Neural progenitor cell (in vitro differentiated cells): ENCODE measurements around the gene TRIM41. TPM values are rescaled to one million over a fixed set of nuclear protein-coding genes. Genes with fewer than 3 reads are reported as not detected.
A peak's percentile ranks its signal among the peaks of the same experiment; 100 is the strongest.

Experiments used
- DNase-seq: peaks from one replicate; pipeline ENCODE4 v3.0.0-alpha.2; 2016; ENCODE audit warnings: low spot score
- H2AFZ ChIP-seq: fragments of 200-600 bp; sonication (generic); replicated peaks from 2 replicates; pipeline ENCODE4 v1.6.1; 2016; ENCODE audit warnings: antibody characterized with exemption
- H3F3A ChIP-seq: fragments of 200-600 bp; sonication (generic); 2 replicates; pipeline ENCODE4 v1.6.1; 2016; ENCODE audit warnings: antibody characterized with exemption, low read depth
- H3K27ac ChIP-seq: fragments of 200-600 bp; sonication (generic); 2 replicates; pipeline ENCODE4 v1.5.1; 2016; ENCODE audit warnings: mild to moderate bottlenecking
- H3K27me3 ChIP-seq: fragments of 200-600 bp; sonication (generic); 2 replicates; pipeline ENCODE4 v1.6.1; 2016; ENCODE audit warnings: mild to moderate bottlenecking, moderate library complexity
- H3K36me3 ChIP-seq: fragments of 200-600 bp; sonication (generic); 2 replicates; pipeline ENCODE4 v1.5.1; 2016
- H3K4me1 ChIP-seq: fragments of 200-600 bp; sonication (generic); 2 replicates; pipeline ENCODE4 v1.6.1; 2016; ENCODE audit warnings: mixed run types
- H3K4me2 ChIP-seq: fragments of 200-600 bp; sonication (generic); 2 replicates; pipeline ENCODE4 v1.6.1; 2016
- H3K4me3 ChIP-seq: fragments of 200-600 bp; sonication (generic); 2 replicates; pipeline ENCODE4 v1.5.1; 2016
- H3K79me2 ChIP-seq: fragments of 200-600 bp; sonication (generic); 2 replicates; pipeline ENCODE4 v1.6.1; 2016; ENCODE audit warnings: low read depth
- H3K9ac ChIP-seq: fragments of 200-600 bp; sonication (generic); 2 replicates; pipeline ENCODE4 v1.6.1; 2016
- H3K9me3 ChIP-seq: fragments of 200-600 bp; sonication (generic); 2 replicates; pipeline ENCODE4 v1.5.1; 2016; ENCODE audit warnings: low read depth
- H4K20me1 ChIP-seq: fragments of 200-600 bp; sonication (generic); 2 replicates; pipeline ENCODE4 v1.6.1; 2016; ENCODE audit warnings: low read depth
- H3K27ac Mint-ChIP-seq: 3 replicates; pipeline ENCODE4 v1.8.0; 2021; ENCODE audit warnings: mixed read lengths
- H3K27me3 Mint-ChIP-seq: 2 replicates; pipeline ENCODE4 v1.8.0; 2022; ENCODE audit warnings: low read depth, mild to moderate bottlenecking, inconsistent platforms, moderate library complexity, mixed read lengths; ENCODE audit not compliant: insufficient read depth
- H3K36me3 Mint-ChIP-seq: 3 replicates; pipeline ENCODE4 v1.8.0; 2021; ENCODE audit warnings: mixed read lengths
- H3K4me1 Mint-ChIP-seq: 3 replicates; pipeline ENCODE4 v1.8.0; 2021; ENCODE audit warnings: mixed read lengths
- H3K4me3 Mint-ChIP-seq: 3 replicates; pipeline ENCODE4 v1.8.0; 2021; ENCODE audit warnings: mild to moderate bottlenecking, moderate library complexity, mixed read lengths
- H3K9me3 Mint-ChIP-seq: 3 replicates; pipeline ENCODE4 v1.8.0; 2020; ENCODE audit warnings: mixed read lengths
- CTCF ChIP-seq: fragments of 200-600 bp; sonication (generic); IDR thresholded peaks from 2 replicates; pipeline ENCODE4 v1.5.1; 2017; ENCODE audit warnings: antibody characterized with exemption, mild to moderate bottlenecking
- EZH2 ChIP-seq: fragments of 200-600 bp; sonication (generic); IDR thresholded peaks from 2 replicates; pipeline ENCODE4 v1.6.1; 2017; ENCODE audit warnings: antibody characterized with exemption, mild to moderate bottlenecking, moderate library complexity
- EZH2phosphoT487 ChIP-seq: fragments of 200-600 bp; sonication (generic); IDR thresholded peaks from 2 replicates; pipeline ENCODE4 v1.6.1; 2017; ENCODE audit warnings: antibody characterized with exemption
- total RNA-seq: library from RNA; depleted of rRNA; stranded (reverse); fragments of >200 nt; gene quantifications from 2 replicates; pipeline ENCODE4 v1.2.3, GENCODE V29; 2015; ENCODE audit warnings: low replicate concordance

The TRIM41 gene
- total RNA-seq, 1 donor from 2014 or later: 8.1 TPM

- Mint-ChIP-seq H3K4me1 (peaks cover 5% of the 10 kb centered on the region), H3K27me3 (peaks cover 4% of the 10 kb centered on the region), H3K9me3 (no peaks in the 10 kb centered on the region), H3K4me3 (no peak overlapping the region), H3K27ac (no peak overlapping the region), H3K36me3 (peaks cover 45% of the 10 kb centered on the region)
- Histone ChIP-seq H3K4me3 (no peak overlapping the region), H3K9ac (no peak overlapping the region), H3K36me3 (peaks cover 11% of the 10 kb centered on the region), H3K79me2 (peaks cover 29% of the 10 kb centered on the region), H3K4me2 (no peak overlapping the region), H2AFZ (no peak overlapping the region), H3K27me3 (no peaks in the 10 kb centered on the region), H3K4me1 (no peaks in the 10 kb centered on the region), H3K27ac (peak overlapping the region; percentile 87), H4K20me1 (peaks cover 64% of the 10 kb centered on the region), H3F3A (peaks cover 71% of the 10 kb centered on the region), H3K9me3 (no peaks in the 10 kb centered on the region)
- DNase-seq: no peak
- TF ChIP-seq EZH2 (no peak), CTCF (no peak), EZH2phosphoT487 (no peak)
Measured at GRCh38 chr5:181235689-181236366, 12.7 kb downstream of the TRIM41 start.

GRCh38 chr5:181236471-181236870 lies 13.4 kb downstream of the TRIM41 start:
- Histone ChIP-seq H3F3A (peaks cover 78% of the 10 kb centered on the region), H4K20me1 (peaks cover 70% of the 10 kb centered on the region), H3K4me3 (no peak overlapping the region), H3K9me3 (no peaks in the 10 kb centered on the region), H3K79me2 (peaks cover 35% of the 10 kb centered on the region), H3K9ac (no peak overlapping the region), H3K4me2 (no peak overlapping the region), H3K36me3 (peaks cover 12% of the 10 kb centered on the region), H3K27me3 (no peaks in the 10 kb centered on the region), H2AFZ (no peak overlapping the region), H3K4me1 (peaks cover 3% of the 10 kb centered on the region), H3K27ac (peak overlapping the region; percentile 70)
- Mint-ChIP-seq H3K4me3 (no peak overlapping the region), H3K9me3 (no peaks in the 10 kb centered on the region), H3K27ac (no peak overlapping the region), H3K36me3 (peaks cover 44% of the 10 kb centered on the region), H3K4me1 (peaks cover 6% of the 10 kb centered on the region), H3K27me3 (peaks cover 7% of the 10 kb centered on the region)
- TF ChIP-seq CTCF (no peak), EZH2phosphoT487 (no peak), EZH2 (no peak)
- no peak for DNase-seq

GRCh38 chr5:181236954-181237641 lies 14.0 kb downstream of the TRIM41 start:
- Histone ChIP-seq H3K79me2 (peaks cover 42% of the 10 kb centered on the region), H3K27me3 (no peaks in the 10 kb centered on the region), H2AFZ (no peak overlapping the region), H3K36me3 (peaks cover 17% of the 10 kb centered on the region), H3K27ac (peak overlapping the region; percentile 70), H3K4me2 (no peak overlapping the region), H3K9ac (peak overlapping the region; percentile 27), H4K20me1 (peaks cover 76% of the 10 kb centered on the region), H3F3A (peaks cover 84% of the 10 kb centered on the region), H3K9me3 (no peaks in the 10 kb centered on the region), H3K4me3 (no peak overlapping the region), H3K4me1 (peaks cover 9% of the 10 kb centered on the region)
- Mint-ChIP-seq H3K27me3 (peaks cover 7% of the 10 kb centered on the region), H3K36me3 (peaks cover 47% of the 10 kb centered on the region), H3K4me3 (no peak overlapping the region), H3K4me1 (peaks cover 12% of the 10 kb centered on the region), H3K27ac (no peak overlapping the region), H3K9me3 (no peaks in the 10 kb centered on the region)
- DNase-seq: no peak
- TF ChIP-seq EZH2phosphoT487: no peak
- no peak for TF ChIP-seq CTCF
- TF ChIP-seq EZH2: no peak
